Neural progenitor cell (in vitro differentiated cells): ENCODE results near the gene TNFRSF18.

ENCODE experiments used
- EZH2 ChIP-seq: fragments of 200-600 bp; sonication (generic); IDR thresholded peaks from 2 replicates; pipeline ENCODE4 v1.6.1; 2017; ENCODE audit warnings: antibody characterized with exemption, mild to moderate bottlenecking, moderate library complexity
- EZH2phosphoT487 ChIP-seq: fragments of 200-600 bp; sonication (generic); IDR thresholded peaks from 2 replicates; pipeline ENCODE4 v1.6.1; 2017; ENCODE audit warnings: antibody characterized with exemption
- TF ChIP-seq, protein P1 (sequence below): fragments of 200-600 bp; sonication (generic); IDR thresholded peaks from 2 replicates; pipeline ENCODE4 v1.5.1; 2017; ENCODE audit warnings: antibody characterized with exemption, mild to moderate bottlenecking

- TF ChIP-seq, protein P1, sequence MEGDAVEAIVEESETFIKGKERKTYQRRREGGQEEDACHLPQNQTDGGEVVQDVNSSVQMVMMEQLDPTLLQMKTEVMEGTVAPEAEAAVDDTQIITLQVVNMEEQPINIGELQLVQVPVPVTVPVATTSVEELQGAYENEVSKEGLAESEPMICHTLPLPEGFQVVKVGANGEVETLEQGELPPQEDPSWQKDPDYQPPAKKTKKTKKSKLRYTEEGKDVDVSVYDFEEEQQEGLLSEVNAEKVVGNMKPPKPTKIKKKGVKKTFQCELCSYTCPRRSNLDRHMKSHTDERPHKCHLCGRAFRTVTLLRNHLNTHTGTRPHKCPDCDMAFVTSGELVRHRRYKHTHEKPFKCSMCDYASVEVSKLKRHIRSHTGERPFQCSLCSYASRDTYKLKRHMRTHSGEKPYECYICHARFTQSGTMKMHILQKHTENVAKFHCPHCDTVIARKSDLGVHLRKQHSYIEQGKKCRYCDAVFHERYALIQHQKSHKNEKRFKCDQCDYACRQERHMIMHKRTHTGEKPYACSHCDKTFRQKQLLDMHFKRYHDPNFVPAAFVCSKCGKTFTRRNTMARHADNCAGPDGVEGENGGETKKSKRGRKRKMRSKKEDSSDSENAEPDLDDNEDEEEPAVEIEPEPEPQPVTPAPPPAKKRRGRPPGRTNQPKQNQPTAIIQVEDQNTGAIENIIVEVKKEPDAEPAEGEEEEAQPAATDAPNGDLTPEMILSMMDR, result no peak
- TF ChIP-seq EZH2 (no peak), EZH2phosphoT487 (no peak)
Measured at GRCh38 chr1:1243266-1243660, 36.9 kb upstream of the TNFRSF18 start.
